Kidney (tissue), 14 donors: Measurements from ENCODE around the gene PEPD. TPM values are rescaled to one million over a fixed set of nuclear protein-coding genes. Genes with fewer than 3 reads are reported as not detected.

Experiments
- DNase-seq, 5 donors: peaks; one replicate each; pipeline ENCODE4 v3.0.0-alpha.2; 2013 to 2020
- FAIRE-seq: peaks from 2 replicates; lab custom pipeline; 2012; peaks lifted over from hg19 to GRCh38; lab: Jason Lieb, UNC
- H3K27ac ChIP-seq, 2 donors: one replicate each; pipeline ENCODE4 v1.7.0; 2013; ENCODE audit warnings: low read depth in 2 of 2, low read length in 2 of 2, inconsistent platforms in 1 of 2
- H3K27me3 ChIP-seq: one replicate; pipeline ENCODE4 v1.7.1; 2013; ENCODE audit warnings: low read length, inconsistent platforms; ENCODE audit not compliant: control insufficient read depth, insufficient read depth
- H3K36me3 ChIP-seq, 3 donors: one replicate each; pipeline versions ENCODE4 v1.7.0 to v1.7.1; 2013; ENCODE audit warnings: low read length in 3 of 3, control low read depth in 1 of 3, inconsistent platforms in 1 of 3; ENCODE audit not compliant: insufficient read depth in 3 of 3, control insufficient read depth in 2 of 3
- H3K4me1 ChIP-seq, 3 donors: one replicate each; pipeline versions ENCODE4 v1.7.0 to v1.7.1; 2013; ENCODE audit warnings: low read length in 3 of 3, inconsistent platforms in 1 of 3, low read depth in 1 of 3; ENCODE audit not compliant: control insufficient read depth in 2 of 3, insufficient read depth in 2 of 3
- H3K4me3 ChIP-seq, 3 donors: one replicate each; pipeline versions ENCODE4 v1.7.0 to v1.8.1; 2013; ENCODE audit warnings: low read length in 3 of 3, control low read depth in 1 of 3, inconsistent platforms in 1 of 3
- H3K9ac ChIP-seq, 3 donors: one replicate each; pipeline versions ENCODE4 v1.7.0 to v1.7.1; 2013; ENCODE audit warnings: low read length in 3 of 3, control low read depth in 1 of 3, inconsistent platforms in 1 of 3
- H3K9me3 ChIP-seq, 3 donors: one replicate each; pipeline versions ENCODE4 v1.7.0 to v1.7.1; 2013; ENCODE audit warnings: low read length in 3 of 3, control low read depth in 1 of 3, inconsistent platforms in 1 of 3; ENCODE audit not compliant: control insufficient read depth in 2 of 3, insufficient read depth in 1 of 3
- CTCF ChIP-seq: IDR thresholded peaks from 3 replicates; pipeline ENCODE4 v1.5.1; 2012; ENCODE audit warnings: mild to moderate bottlenecking, moderate library complexity, borderline replicate concordance; ENCODE audit not compliant: insufficient read depth; ENCODE audit errors: extremely low read depth
- intact Hi-C: fragments of 100-400 bp; cut with DNase I; formaldehyde crosslinking; loops from one replicate; pipeline ENCODE4 v1.11.1; 2022
- polyA plus RNA-seq: library from polyadenylated mRNA; stranded (reverse); fragments of 350-450 nt; fragmentation: Illumina TruSeq; extraction: RNeasy Lipid Tissue Mini Kit (QIAGEN cat#74804); gene quantifications from one replicate; pipeline ENCODE4 v1.2.3, GENCODE V29; 2014; ENCODE audit warnings: low read depth, low replicate concordance; ENCODE audit not compliant: insufficient read depth
- total RNA-seq: library from RNA; stranded (reverse); fragmentation: NEBNext Ultra II Directional; extraction: Animal tissue kit (Norgen Biotek cat#: 25700); gene quantifications from one replicate; pipeline ENCODE4 v1.2.1, GENCODE V29; 2021
- donor health status: control.
- donor health status: control.
- donor health status: control.
- donor health status: control.
- donor health status: control.
- donor health status: DM: yes; HTN: yes; CAD: no.
- donor health status: Normal renal cell carcinoma (clear cell type).

Gene PEPD
- total and polyA plus RNA-seq, 2 donors from 2014 or later, result 71.4 to 402 TPM

GRCh38 chr19:33463199-33463598, 58.4 kb downstream of the PEPD start:
- Histone ChIP-seq H3K9me3 (no peaks in the 10 kb centered on the region), H3K9ac (no peak overlapping the region), H3K27me3 (no peaks in the 10 kb centered on the region), H3K27ac (no peak overlapping the region), H3K4me3 (no peak overlapping the region), H3K4me1 (no peaks in the 10 kb centered on the region), H3K36me3 (peaks cover 5 to 11% (median 6%) of the 10 kb centered on the region in 3 donors)
- DNase-seq, result peak in 1 of 5 donors; percentile 16
- TF ChIP-seq CTCF, result no peak
- no peak for FAIRE-seq
- intact Hi-C loops, result no loop called here

- H3K9me3 ChIP-seq, result no peaks in the 10 kb centered on the region
- intact Hi-C loops, result no loop called here
- FAIRE-seq, result no peak
Observed at GRCh38 chr19:33462112-33462791, 59.3 kb downstream of the PEPD start.

GRCh38 chr19:33461256-33462111, 60.1 kb downstream of the PEPD start:
- no peak for TF ChIP-seq CTCF
- H3K9ac ChIP-seq, result no peak overlapping the region
- no peaks in the 10 kb centered on the region for H3K27me3 ChIP-seq
- H3K4me1 ChIP-seq, result no peaks in the 10 kb centered on the region
- FAIRE-seq, result no peak
- peaks cover 6 to 13% (median 13%) of the 10 kb centered on the region in 3 donors for H3K36me3 ChIP-seq
- peak in 2 of 5 donors; percentile 27 to 64 for DNase-seq
- H3K27ac ChIP-seq, result no peak overlapping the region
- H3K9me3 ChIP-seq, result no peaks in the 10 kb centered on the region
- no peak overlapping the region for H3K4me3 ChIP-seq
- intact Hi-C loops, result no loop called here

More at GRCh38 chr19:33462112-33462791, 59.3 kb downstream of the PEPD start:
- no peaks in the 10 kb centered on the region for H3K4me1 ChIP-seq
- H3K36me3 ChIP-seq, result peaks cover 6 to 13% (median 10%) of the 10 kb centered on the region in 3 donors
- peak; percentile 24 to 59 (median 40) for DNase-seq
- H3K27me3 ChIP-seq, result no peaks in the 10 kb centered on the region
- TF ChIP-seq CTCF, result no peak
- H3K9ac ChIP-seq, result no peak overlapping the region
- no peak overlapping the region for H3K27ac ChIP-seq
- H3K4me3 ChIP-seq, result no peak overlapping the region
